HL-60 (cell line): ENCODE data around the gene SRPK2.

Source experiments
- CTCF ChIP-seq: IDR thresholded peaks from one replicate; pipeline ENCODE4 v1.5.1; 2011; ENCODE audit warnings: low read length, control low read depth, inconsistent platforms; ENCODE audit not compliant: insufficient read depth
- SPI1 ChIP-seq: IDR thresholded peaks from 2 replicates; pipeline ENCODE4 v1.6.1; 2012; ENCODE audit warnings: low read depth, mild to moderate bottlenecking, borderline replicate concordance

GRCh38 chr7:105156731-105157130, 232.0 kb downstream of the SRPK2 start:
- TF ChIP-seq CTCF (no peak), SPI1 (no peak)
